Esophagus squamous epithelium (tissue), 4 donors: Measurements from ENCODE around the gene DCANP1.

Experiments used
- CTCF ChIP-seq, 6 experiments: fragments of 450-650 bp in 4 of 6; fragments of 200-600 bp in 2 of 6; sonication (generic) in 2 of 6; IDR thresholded peaks; one replicate each; pipeline ENCODE4 v1.5.1; 2016 to 2019; ENCODE audit warnings: antibody characterized with exemption in 6 of 6, mild to moderate bottlenecking in 4 of 6, moderate library complexity in 4 of 6
- POLR2A ChIP-seq, 4 donors: fragments of 450-650 bp; IDR thresholded peaks; one replicate each; pipeline ENCODE4 v1.6.1; 2017; ENCODE audit warnings: antibody characterized with exemption in 4 of 4, mild to moderate bottlenecking in 4 of 4, moderate library complexity in 3 of 4

- peak; percentile 60 to 80 (median 66) for TF ChIP-seq CTCF (IDR thresholded peaks at IDR 0.05)
- TF ChIP-seq POLR2A (IDR thresholded peaks at IDR 0.05), result no peak
These were observed 10.4 kb upstream of the DCANP1 start for GRCh38 chr5:135457424-135458071.
